Erythroblast (primary cell): ENCODE results near the gene FGFR2.

Experiments
- GATA1 ChIP-seq: IDR thresholded peaks from 2 replicates; pipeline ENCODE4 v1.6.1; 2011; ENCODE audit warnings: low read depth, mild to moderate bottlenecking, control low read depth, low read length, moderate library complexity
- POLR2A ChIP-seq: IDR thresholded peaks from 2 replicates; pipeline ENCODE4 v1.6.1; 2011; ENCODE audit warnings: mild to moderate bottlenecking, low read length

GRCh38 chr10:121539786-121540185, 58.5 kb downstream of the FGFR2 start:
- no peak for TF ChIP-seq POLR2A
- no peak for TF ChIP-seq GATA1
